Testis (tissue), 3 donors: ENCODE results near the gene ZEB2. TPM values are rescaled to one million over a fixed set of nuclear protein-coding genes. Genes with fewer than 3 reads are reported as not detected.

ENCODE experiments used
- DNase-seq: peaks from one replicate; pipeline ENCODE4 v3.0.0-alpha.2; 2019
- H3K27ac ChIP-seq, 2 donors: fragments of 200-600 bp; sonication (generic); one replicate each; pipeline ENCODE4 v1.5.1; 2019
- H3K27me3 ChIP-seq: fragments of 200-600 bp; sonication (generic); one replicate; pipeline ENCODE4 v1.5.1; 2019
- H3K36me3 ChIP-seq: fragments of 200-600 bp; sonication (generic); one replicate; pipeline ENCODE4 v1.5.1; 2017; ENCODE audit warnings: low read depth; ENCODE audit errors: missing control alignments
- H3K4me1 ChIP-seq: fragments of 200-600 bp; sonication (generic); one replicate; pipeline ENCODE4 v1.5.1; 2019
- H3K4me3 ChIP-seq, 2 donors: fragments of 200-600 bp; sonication (generic); one replicate each; pipeline ENCODE4 v1.5.1; 2017 to 2019
- H3K9me3 ChIP-seq: fragments of 200-600 bp; sonication (generic); one replicate; pipeline ENCODE4 v1.5.1; 2017
- CTCF ChIP-seq, 3 experiments: fragments of 450-650 bp in 2 of 3; fragments of 200-600 bp in 1 of 3; sonication (generic) in 1 of 3; IDR thresholded peaks; one replicate each; pipeline ENCODE4 v1.5.1; 2016 to 2019; ENCODE audit warnings: antibody characterized with exemption in 3 of 3, mild to moderate bottlenecking in 2 of 3, moderate library complexity in 1 of 3
- POLR2A ChIP-seq: fragments of 450-650 bp; IDR thresholded peaks from one replicate; pipeline ENCODE4 v1.6.1; 2017; ENCODE audit warnings: antibody characterized with exemption, mild to moderate bottlenecking, moderate library complexity
- WGBS, 2 donors: methylation state at CpG; one replicate each; pipeline ENCODE4 v1.1.5; 2018; 5-methylcytosine and 5-hydroxymethylcytosine counted together
- intact Hi-C: fragments of 100-400 bp; cut with DNase I; formaldehyde crosslinking; loops from one replicate; pipeline ENCODE4 v1.15.1; 2023; ENCODE audit warnings: low total_unique reads
- polyA plus RNA-seq: library from polyadenylated mRNA; stranded (reverse); fragments of 350-450 nt; fragmentation: Illumina TruSeq; extraction: RNeasy Lipid Tissue Mini Kit (QIAGEN cat#74804); gene quantifications from one replicate; pipeline ENCODE4 v1.2.3, GENCODE V29; 2014; ENCODE audit warnings: low read depth, low replicate concordance; ENCODE audit not compliant: insufficient read depth
- total RNA-seq, 2 donors: library from RNA; depleted of rRNA; stranded (reverse); fragments of >200 nt; gene quantifications; one replicate each; pipeline ENCODE4 v1.2.3, GENCODE V29; 2016

ZEB2 gene
- total and polyA plus RNA-seq, 3 donors from 2014 or later = 38.7 to 96.4 (median 87.8) TPM

DNA sequence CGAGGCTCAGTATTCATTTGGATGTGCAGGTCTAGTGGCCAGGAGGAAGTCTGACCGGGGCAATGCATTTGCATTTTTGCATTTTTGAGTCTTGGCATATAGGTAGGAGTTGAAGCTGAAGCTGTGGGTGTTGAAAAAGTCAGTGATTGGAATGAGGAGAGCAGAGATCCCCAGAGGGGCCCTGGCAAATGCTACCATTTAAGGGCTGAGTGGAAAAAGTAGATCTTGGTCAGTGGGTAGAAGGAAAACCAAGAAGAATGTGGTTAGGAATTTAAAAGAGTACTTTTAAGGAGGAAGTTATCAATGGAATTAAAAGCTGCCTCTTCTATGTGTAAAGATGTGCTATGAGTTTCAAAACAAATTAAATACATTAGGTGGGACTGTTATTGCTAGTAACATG, 143.0 kb downstream of the ZEB2 start:
- H3K36me3 ChIP-seq = no peaks in the 10 kb centered on the region
- 94% methylated on average over 2 of the region's 2 CpGs for WGBS, 2 donors
- TF ChIP-seq POLR2A = no peak
- intact Hi-C loops = no loop called here
- peaks cover 13% of the 10 kb centered on the region for H3K4me1 ChIP-seq
- H3K9me3 ChIP-seq = no peaks in the 10 kb centered on the region
- no peak overlapping the region for H3K27ac ChIP-seq
- H3K4me3 ChIP-seq = no peak overlapping the region
- DNase-seq = no peak
- H3K27me3 ChIP-seq = no peaks in the 10 kb centered on the region

DNA sequence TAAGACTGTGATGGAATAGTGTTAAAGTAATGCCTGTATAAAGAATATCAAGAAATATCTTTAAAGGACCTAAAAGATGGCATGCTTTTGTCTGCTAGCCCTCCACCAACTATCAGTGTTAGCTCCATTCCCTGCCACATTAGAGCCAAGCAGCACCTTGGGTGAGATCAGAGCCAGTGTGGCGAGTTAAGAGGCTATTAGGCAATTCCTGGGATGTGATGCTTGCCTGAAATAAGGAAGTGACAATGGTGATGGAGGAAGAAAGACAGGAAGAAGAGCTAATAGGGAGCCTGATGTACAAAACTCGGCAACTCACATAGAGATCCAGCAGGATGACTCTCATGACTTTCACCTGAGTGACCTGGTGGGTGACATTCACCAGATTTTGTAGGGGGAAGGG, 143.5 kb downstream of the ZEB2 start:
- H3K4me3 ChIP-seq = no peak overlapping the region
- no peak overlapping the region for H3K27ac ChIP-seq
- H3K36me3 ChIP-seq = no peaks in the 10 kb centered on the region
- H3K4me1 ChIP-seq = peaks cover 16% of the 10 kb centered on the region
- intact Hi-C loops = no loop called here
- no peaks in the 10 kb centered on the region for H3K9me3 ChIP-seq
- 90 to 95% methylated on average over 2 of the region's 2 CpGs for WGBS, 2 donors
- no peak for DNase-seq
- no peak for TF ChIP-seq CTCF (IDR thresholded peaks at IDR 0.05)
- TF ChIP-seq POLR2A = no peak
- no peaks in the 10 kb centered on the region for H3K27me3 ChIP-seq

GRCh38 chr2:144374163-144374661, 145.7 kb downstream of the ZEB2 start:
- H3K4me3 ChIP-seq = no peak overlapping the region
- no peaks in the 10 kb centered on the region for H3K36me3 ChIP-seq
- intact Hi-C loops = no loop called here
- TF ChIP-seq CTCF (IDR thresholded peaks at IDR 0.05) = no peak
- TF ChIP-seq POLR2A = no peak
- peaks cover 16% of the 10 kb centered on the region for H3K4me1 ChIP-seq
- H3K27ac ChIP-seq = no peak overlapping the region
- DNase-seq = no peak
- WGBS, 2 donors = 54 to 65% methylated on average over 6 of the region's 6 CpGs
- no peaks in the 10 kb centered on the region for H3K9me3 ChIP-seq
- no peaks in the 10 kb centered on the region for H3K27me3 ChIP-seq

DNA sequence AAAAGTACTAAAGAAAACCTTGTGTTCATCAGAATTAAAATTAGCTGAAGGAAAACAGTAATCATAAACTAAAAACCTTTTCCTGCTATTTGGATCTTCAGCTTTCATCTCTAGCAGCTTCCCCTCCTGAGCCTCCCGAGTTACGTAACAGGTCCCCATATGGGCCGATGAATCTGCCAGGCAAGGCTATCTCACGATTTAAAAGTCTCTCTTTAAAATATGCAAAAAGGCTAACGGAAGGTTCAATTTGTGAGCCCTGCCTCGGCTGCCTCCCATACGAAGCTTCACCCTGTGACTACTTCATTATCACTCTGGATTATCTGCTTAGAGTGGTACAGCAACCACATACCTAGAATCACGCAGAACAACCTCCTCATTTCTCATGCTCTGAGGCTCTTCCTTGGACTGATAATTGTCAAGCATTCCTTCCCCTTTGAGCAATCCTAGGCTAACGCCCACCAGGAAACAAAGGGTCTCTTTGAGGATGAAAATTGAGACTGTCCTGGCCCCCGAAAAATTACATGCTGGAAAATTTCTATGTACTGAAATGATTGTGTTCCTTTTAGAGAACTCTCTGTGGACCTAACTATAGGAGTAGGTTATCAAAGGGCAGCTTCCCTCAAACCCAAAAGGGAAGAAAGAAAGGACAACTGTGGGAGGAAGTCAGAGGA, 147.4 kb downstream of the ZEB2 start:
- Histone ChIP-seq H3K4me3 (no peak overlapping the region), H3K27ac (peak overlapping the region; percentile 69 to 86), H3K9me3 (no peaks in the 10 kb centered on the region), H3K4me1 (peaks cover 17% of the 10 kb centered on the region), H3K27me3 (no peaks in the 10 kb centered on the region), H3K36me3 (no peaks in the 10 kb centered on the region)
- WGBS, 2 donors = 33 to 37% methylated on average over 10 of the region's 10 CpGs
- DNase-seq = peak; percentile 62
- intact Hi-C loops = no loop called here
- no peak for TF ChIP-seq POLR2A
- TF ChIP-seq CTCF (IDR thresholded peaks at IDR 0.05) = no peak

DNA sequence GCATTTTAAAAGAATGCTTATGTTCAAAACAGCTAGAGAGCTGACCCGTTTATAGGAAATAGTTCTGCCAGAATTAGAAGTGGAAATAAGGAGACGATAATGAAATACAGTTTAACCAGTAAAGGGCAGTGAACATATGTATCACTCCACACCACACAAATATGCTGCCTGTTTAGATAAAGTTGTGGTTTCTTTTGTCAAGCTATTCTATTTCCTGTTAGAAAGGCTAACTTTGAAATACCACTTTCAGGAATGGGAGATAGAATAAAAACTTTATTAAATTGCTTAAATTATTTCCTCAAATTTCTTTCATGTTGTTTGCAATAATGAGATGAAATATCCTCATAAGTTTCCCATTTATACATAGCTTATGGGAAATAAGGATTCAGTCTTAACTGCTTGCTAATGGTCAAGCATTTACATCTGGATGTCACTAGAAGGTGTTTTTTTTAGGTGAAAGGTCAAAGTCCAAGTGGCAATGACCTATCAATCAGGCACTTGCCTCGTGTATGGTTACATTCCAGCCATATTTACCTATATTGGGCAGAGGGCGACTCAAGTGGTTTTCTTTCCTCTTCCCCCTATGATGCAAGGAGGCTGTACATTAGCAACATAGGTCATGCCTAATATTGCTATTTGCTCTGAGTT, 148.9 kb downstream of the ZEB2 start:
- Histone ChIP-seq H3K4me1 (peaks cover 21% of the 10 kb centered on the region), H3K27me3 (no peaks in the 10 kb centered on the region), H3K9me3 (no peaks in the 10 kb centered on the region), H3K36me3 (no peaks in the 10 kb centered on the region), H3K27ac (no peak overlapping the region), H3K4me3 (no peak overlapping the region)
- TF ChIP-seq CTCF (IDR thresholded peaks at IDR 0.05) (no peak), POLR2A (no peak)
- WGBS, 2 donors = 48 to 55% methylated on average over 4 of the region's 4 CpGs
- DNase-seq = no peak
- intact Hi-C loops = no loop called here
